HFFc6 (cell line): ENCODE measurements around the gene PIK3R2. TPM values are rescaled to one million over a fixed set of nuclear protein-coding genes. Genes with fewer than 3 reads are reported as not detected.

Source experiments
- DNase-seq: peaks from one replicate; pipeline ENCODE4 v3.0.0-alpha.2; 2018
- H3K27ac Mint-ChIP-seq: 2 replicates; pipeline ENCODE4 v1.8.0; 2020; ENCODE audit warnings: mild to moderate bottlenecking, mixed read lengths
- H3K27me3 Mint-ChIP-seq: 2 replicates; pipeline ENCODE4 v1.8.0; 2021; ENCODE audit warnings: mild to moderate bottlenecking, moderate library complexity, mixed read lengths; ENCODE audit not compliant: insufficient read depth
- H3K36me3 Mint-ChIP-seq: 2 replicates; pipeline ENCODE4 v1.8.0; 2021; ENCODE audit warnings: low read depth, mixed read lengths
- H3K4me1 Mint-ChIP-seq: 2 replicates; pipeline ENCODE4 v1.8.0; 2020; ENCODE audit warnings: low read depth, mixed read lengths
- H3K4me3 Mint-ChIP-seq: 2 replicates; pipeline ENCODE4 v1.8.0; 2020; ENCODE audit warnings: mild to moderate bottlenecking, moderate library complexity, mixed read lengths
- H3K9me3 Mint-ChIP-seq: 2 replicates; pipeline ENCODE4 v1.8.0; 2020; ENCODE audit warnings: mild to moderate bottlenecking, mixed read lengths
- total RNA-seq, 6 experiments: library from RNA; stranded (reverse); fragmentation: NEBNext Ultra II Directional; extraction: Animal tissue kit (Norgen Biotek cat#: 25700); gene quantifications; 2 replicates in 1 of 6; 3 replicates in 5 of 6; pipeline ENCODE4 v1.2.3, GENCODE V29; 2021
- TF ChIP-seq, protein P1 (sequence below): fragments of 200-600 bp; sonication (generic); IDR thresholded peaks from 2 replicates; pipeline ENCODE4 v1.5.0; 2021; ENCODE audit warnings: antibody characterized with exemption, mild to moderate bottlenecking

Gene PIK3R2
- total RNA-seq, 6 experiments from 2014 or later, result 51.9 to 66.1 (median 56.0) TPM

- Mint-ChIP-seq H3K9me3 (no peaks in the 10 kb centered on the region), H3K36me3 (peaks cover 9% of the 10 kb centered on the region; the same call in 1 of the 2 replicates), H3K4me3 (peak overlapping the region; percentile 95), H3K27me3 (peaks cover 5% of the 10 kb centered on the region), H3K4me1 (peaks cover 38% of the 10 kb centered on the region), H3K27ac (peak overlapping the region; percentile 53)
- TF ChIP-seq, protein P1, sequence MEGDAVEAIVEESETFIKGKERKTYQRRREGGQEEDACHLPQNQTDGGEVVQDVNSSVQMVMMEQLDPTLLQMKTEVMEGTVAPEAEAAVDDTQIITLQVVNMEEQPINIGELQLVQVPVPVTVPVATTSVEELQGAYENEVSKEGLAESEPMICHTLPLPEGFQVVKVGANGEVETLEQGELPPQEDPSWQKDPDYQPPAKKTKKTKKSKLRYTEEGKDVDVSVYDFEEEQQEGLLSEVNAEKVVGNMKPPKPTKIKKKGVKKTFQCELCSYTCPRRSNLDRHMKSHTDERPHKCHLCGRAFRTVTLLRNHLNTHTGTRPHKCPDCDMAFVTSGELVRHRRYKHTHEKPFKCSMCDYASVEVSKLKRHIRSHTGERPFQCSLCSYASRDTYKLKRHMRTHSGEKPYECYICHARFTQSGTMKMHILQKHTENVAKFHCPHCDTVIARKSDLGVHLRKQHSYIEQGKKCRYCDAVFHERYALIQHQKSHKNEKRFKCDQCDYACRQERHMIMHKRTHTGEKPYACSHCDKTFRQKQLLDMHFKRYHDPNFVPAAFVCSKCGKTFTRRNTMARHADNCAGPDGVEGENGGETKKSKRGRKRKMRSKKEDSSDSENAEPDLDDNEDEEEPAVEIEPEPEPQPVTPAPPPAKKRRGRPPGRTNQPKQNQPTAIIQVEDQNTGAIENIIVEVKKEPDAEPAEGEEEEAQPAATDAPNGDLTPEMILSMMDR, result no peak
- no peak for DNase-seq
Observed at GRCh38 chr19:18203408-18203862, 50.5 kb downstream of the PIK3R2 start.

DNA sequence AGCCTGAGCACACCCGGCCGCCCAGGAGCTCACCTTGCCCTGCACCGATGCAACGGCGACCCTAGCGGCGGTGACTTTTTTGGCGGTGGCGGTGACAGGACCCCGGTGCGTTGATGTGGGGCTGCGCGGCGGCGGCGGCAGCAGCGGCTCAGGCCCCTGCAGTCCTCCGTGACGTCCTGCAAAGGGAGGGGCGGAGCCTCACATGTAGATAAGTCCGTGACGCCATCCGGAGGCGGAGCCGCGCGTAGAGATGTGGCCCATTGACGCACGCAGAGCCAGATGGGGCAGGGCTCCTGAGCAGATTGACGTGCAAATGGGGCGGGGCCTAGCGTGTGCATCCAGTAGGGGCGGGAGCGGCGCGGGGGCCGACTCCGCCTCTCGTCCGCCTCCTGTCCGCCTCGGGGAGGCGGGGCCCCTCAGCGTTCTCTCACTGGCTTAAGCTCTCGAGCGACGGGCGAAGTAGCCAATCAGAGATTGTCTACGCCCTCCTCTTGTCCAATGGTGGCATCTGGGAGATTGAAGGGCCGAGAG, 51.0 kb downstream of the PIK3R2 start, which contains the start of gene RAB3A:
RAB3A (minus strand) TSS at position 180 of the 531 bp plus-strand sequence. CDS start 1,302 bp downstream, outside the sequence.
- peak within 1 kb of the TSS; percentile 96 for H3K27ac Mint-ChIP-seq
- peak; percentile 100 for DNase-seq
- peaks cover 5% of the 10 kb centered on the region; the same call in 1 of the 2 replicates for H3K27me3 Mint-ChIP-seq
- H3K36me3 Mint-ChIP-seq, result peaks cover 9% of the 10 kb centered on the region; the same call in 1 of the 2 replicates
- TF ChIP-seq, protein P1, result peak; percentile 50
- H3K9me3 Mint-ChIP-seq, result no peaks in the 10 kb centered on the region
- peak within 1 kb of the TSS; percentile 95 for H3K4me3 Mint-ChIP-seq
- peaks cover 41% of the 10 kb centered on the region for H3K4me1 Mint-ChIP-seq

DNA sequence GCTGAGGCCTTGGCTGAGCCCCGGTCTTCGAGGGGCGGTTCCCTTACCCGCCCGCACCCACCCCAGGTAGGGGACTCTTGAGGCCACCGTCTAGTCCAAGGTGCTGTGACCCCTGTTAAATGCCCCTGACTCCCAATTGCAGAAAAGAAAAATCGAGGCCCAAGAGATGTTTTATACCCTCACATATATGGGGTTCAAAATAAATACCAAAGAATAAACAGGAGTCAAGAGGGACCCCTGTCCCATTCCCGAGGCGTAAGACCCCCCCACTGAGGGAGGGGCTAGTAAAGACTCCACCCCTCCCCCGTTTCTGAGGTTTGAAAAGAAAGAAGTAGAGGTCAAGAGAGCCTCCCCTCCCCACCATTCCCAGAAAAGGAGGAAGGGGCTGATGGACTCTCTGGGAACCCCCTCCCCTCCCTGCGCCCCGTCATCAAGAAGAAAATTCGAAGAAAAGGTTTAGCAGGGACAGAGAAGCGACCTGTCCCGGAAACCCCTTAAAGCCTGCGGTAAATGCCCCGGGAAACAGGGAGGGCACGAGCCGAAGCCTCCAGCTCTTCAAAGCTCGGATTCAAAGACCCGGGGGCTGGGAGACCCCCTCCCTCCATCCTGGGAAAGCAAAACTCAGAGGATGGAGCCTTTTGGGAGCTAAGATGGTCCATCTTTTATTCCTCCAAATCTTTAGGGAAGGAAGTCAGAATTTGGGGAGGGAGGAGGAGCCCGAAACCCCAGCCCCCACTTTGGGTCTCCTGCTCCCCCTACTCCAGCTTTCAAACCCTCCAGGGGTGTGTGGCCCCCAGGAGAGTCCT, 51.6 kb downstream of the PIK3R2 start:
- TF ChIP-seq, protein P1, result no peak
- Mint-ChIP-seq H3K27me3 (peaks cover 5% of the 10 kb centered on the region; the same call in 1 of the 2 replicates), H3K27ac (peak overlapping the region; percentile 96), H3K9me3 (no peaks in the 10 kb centered on the region), H3K4me1 (peaks cover 41% of the 10 kb centered on the region), H3K4me3 (peak overlapping the region; percentile 94), H3K36me3 (peaks cover 9% of the 10 kb centered on the region; the same call in 1 of the 2 replicates)
- DNase-seq, result no peak

- peaks cover 9% of the 10 kb centered on the region; the same call in 1 of the 2 replicates for H3K36me3 Mint-ChIP-seq
- TF ChIP-seq, protein P1, result peak; percentile 18; the same call in 1 of the 2 replicates
- H3K27ac Mint-ChIP-seq, result peak overlapping the region; percentile 96
- DNase-seq, result peak; percentile 50
- no peaks in the 10 kb centered on the region for H3K9me3 Mint-ChIP-seq
- peak overlapping the region; percentile 94 for H3K4me3 Mint-ChIP-seq
- H3K4me1 Mint-ChIP-seq, result peaks cover 45% of the 10 kb centered on the region
- peaks cover 5% of the 10 kb centered on the region for H3K27me3 Mint-ChIP-seq
Observed at GRCh38 chr19:18205200-18205892, 52.4 kb downstream of the PIK3R2 start.

- peaks cover 9% of the 10 kb centered on the region; the same call in 1 of the 2 replicates for H3K36me3 Mint-ChIP-seq
- no peak for DNase-seq
- peaks cover 48% of the 10 kb centered on the region for H3K4me1 Mint-ChIP-seq
- no peak overlapping the region; the same call in 1 of the 2 replicates for H3K4me3 Mint-ChIP-seq
- TF ChIP-seq, protein P1, result no peak
- H3K27ac Mint-ChIP-seq, result peak overlapping the region; percentile 96
- no peaks in the 10 kb centered on the region for H3K9me3 Mint-ChIP-seq
- H3K27me3 Mint-ChIP-seq, result peaks cover 5% of the 10 kb centered on the region
Observed at GRCh38 chr19:18206018-18206417, 53.1 kb downstream of the PIK3R2 start.
